Ascending aorta (tissue), 2 donors: Measurements from ENCODE around the gene TVP23A. TPM values are rescaled to one million over a fixed set of nuclear protein-coding genes. Genes with fewer than 3 reads are reported as not detected.
"Not testable (repeated sequence)": the region's sequence is repeated elsewhere in the genome, so short reads cannot be mapped to it uniquely, and the experiment has no call there.

Experiments
- DNase-seq, 2 donors: peaks; one replicate each; pipeline ENCODE4 v3.0.0-alpha.2; 2019; ENCODE audit warnings: low spot score in 2 of 2
- H3K27ac ChIP-seq, 2 donors: fragments of 200-600 bp; sonication (generic); one replicate each; pipeline ENCODE4 v1.5.1; 2016 to 2017; ENCODE audit warnings: mild to moderate bottlenecking in 1 of 2
- H3K27me3 ChIP-seq: fragments of 200-600 bp; sonication (generic); one replicate; pipeline ENCODE4 v1.5.1; 2017
- H3K36me3 ChIP-seq, 2 donors: fragments of 200-600 bp; sonication (generic); one replicate each; pipeline ENCODE4 v1.5.1; 2016
- H3K4me1 ChIP-seq, 2 donors: fragments of 200-600 bp; sonication (generic); one replicate each; pipeline ENCODE4 v1.5.1; 2016 to 2017; ENCODE audit warnings: mild to moderate bottlenecking in 1 of 2
- H3K4me3 ChIP-seq, 2 donors: fragments of 200-600 bp; sonication (generic); one replicate each; pipeline ENCODE4 v1.5.1; 2016 to 2017; ENCODE audit warnings: mild to moderate bottlenecking in 1 of 2
- H3K9me3 ChIP-seq, 2 donors: fragments of 200-600 bp; sonication (generic); one replicate each; pipeline ENCODE4 v1.5.1; 2016
- CTCF ChIP-seq, 3 experiments: fragments of 200-600 bp in 2 of 3; fragments of 450-650 bp in 1 of 3; sonication (generic) in 2 of 3; IDR thresholded peaks; one replicate each; pipeline ENCODE4 v1.5.1; 2016 to 2019; ENCODE audit warnings: antibody characterized with exemption in 3 of 3, mild to moderate bottlenecking in 1 of 3, moderate library complexity in 1 of 3
- intact Hi-C: fragments of 100-400 bp; cut with DNase I; formaldehyde crosslinking; loops from one replicate; pipeline ENCODE4 v1.15.1; 2023
- total RNA-seq: library from RNA; depleted of rRNA; stranded (reverse); fragments of >200 nt; gene quantifications from one replicate; pipeline ENCODE4 v1.1.0, GENCODE V29; 2016

Gene TVP23A
- total RNA-seq, 1 donor from 2014 or later = not detected

GRCh38 chr16:10808218-10808617 is 10.4 kb downstream of the TVP23A start:
- TF ChIP-seq CTCF (IDR thresholded peaks at IDR 0.05) = no peak
- intact Hi-C loops = no loop called here
- H3K4me3 ChIP-seq = no peak overlapping the region
- H3K27ac ChIP-seq = no peak overlapping the region
- H3K27me3 ChIP-seq = no peaks in the 10 kb centered on the region
- no peak for DNase-seq
- H3K9me3 ChIP-seq = no peaks in the 10 kb centered on the region
- no peaks in the 10 kb centered on the region for H3K4me1 ChIP-seq
- H3K36me3 ChIP-seq = no peaks in the 10 kb centered on the region

- DNase-seq = no peak
- Histone ChIP-seq H3K9me3 (no peaks in the 10 kb centered on the region), H3K27ac (no peak overlapping the region), H3K4me1 (no peaks in the 10 kb centered on the region), H3K4me3 (no peak overlapping the region), H3K36me3 (no peaks in the 10 kb centered on the region), H3K27me3 (no peaks in the 10 kb centered on the region)
- TF ChIP-seq CTCF (IDR thresholded peaks at IDR 0.05) = no peak
- intact Hi-C loops = no loop called here
Observed at GRCh38 chr16:10806698-10807097, 11.9 kb downstream of the TVP23A start.

- no peak overlapping the region for H3K27ac ChIP-seq
- no peak for TF ChIP-seq CTCF (IDR thresholded peaks at IDR 0.05)
- intact Hi-C loops = no loop called here
- H3K4me1 ChIP-seq = no peaks in the 10 kb centered on the region
- no peaks in the 10 kb centered on the region for H3K36me3 ChIP-seq
- H3K4me3 ChIP-seq = no peak overlapping the region
- H3K9me3 ChIP-seq = no peaks in the 10 kb centered on the region
- DNase-seq = no peak
- H3K27me3 ChIP-seq = no peaks in the 10 kb centered on the region
Observed at GRCh38 chr16:10805334-10805733, 13.3 kb downstream of the TVP23A start.

- H3K27me3 ChIP-seq = no peaks in the 10 kb centered on the region
- no peak for TF ChIP-seq CTCF (IDR thresholded peaks at IDR 0.05)
- no peaks in the 10 kb centered on the region for H3K36me3 ChIP-seq
- H3K4me3 ChIP-seq = no peak overlapping the region
- H3K27ac ChIP-seq = no peak overlapping the region
- H3K9me3 ChIP-seq = no peaks in the 10 kb centered on the region
- intact Hi-C loops = no loop called here
- no peak for DNase-seq
- no peaks in the 10 kb centered on the region for H3K4me1 ChIP-seq
Observed at GRCh38 chr16:10799736-10800135, 18.9 kb downstream of the TVP23A start.

GRCh38 chr16:10791048-10791447 is 27.5 kb downstream of the TVP23A start:
- Histone ChIP-seq H3K36me3 (no peaks in the 10 kb centered on the region), H3K4me1 (no peaks in the 10 kb centered on the region), H3K27ac (no peak overlapping the region), H3K9me3 (no peaks in the 10 kb centered on the region), H3K4me3 (no peak overlapping the region), H3K27me3 (no peaks in the 10 kb centered on the region)
- no peak for DNase-seq
- no peak for TF ChIP-seq CTCF (IDR thresholded peaks at IDR 0.05)
- intact Hi-C loops = no loop called here

- DNase-seq, H3K4me1 ChIP-seq, H3K27ac ChIP-seq, H3K4me3 ChIP-seq, H3K27me3 ChIP-seq, H3K36me3 ChIP-seq, H3K9me3 ChIP-seq, intact Hi-C loops: not testable (repeated sequence)
Observed at GRCh38 chr16:10788630-10789029, 30.0 kb downstream of the TVP23A start.
